Activated T-cell treated with anti-CD3 and anti-CD28 coated beads for 1 hour (primary cell): ENCODE measurements around the gene FBXO4.
"Not testable (repeated sequence)": the region's sequence is repeated elsewhere in the genome, so short reads cannot be mapped to it uniquely, and the experiment has no call there.

Experiments
- DNase-seq: peaks from one replicate; pipeline ENCODE4 v3.0.0-alpha.2; 2020; ENCODE audit warnings: low read depth

FBXO4 gene

DNA sequence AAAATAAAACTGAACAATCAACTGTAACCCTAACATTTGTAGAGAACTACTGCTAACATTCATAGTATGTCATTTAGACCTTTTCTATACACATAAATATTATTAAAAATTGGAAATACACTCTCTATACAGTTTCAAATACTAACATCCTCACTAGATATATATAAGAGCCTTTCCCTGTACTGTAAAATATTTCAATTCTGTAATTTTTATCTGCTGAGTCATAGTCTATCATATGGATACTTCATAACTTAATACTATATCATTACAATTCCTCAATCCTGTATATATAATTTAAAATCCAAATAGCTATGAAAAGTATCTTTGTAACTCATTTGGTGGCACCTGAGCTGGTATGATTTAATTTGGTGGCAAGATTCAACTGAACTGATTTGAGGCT lies 55.8 kb downstream of the FBXO4 start:
- DNase-seq, result no peak

DNA sequence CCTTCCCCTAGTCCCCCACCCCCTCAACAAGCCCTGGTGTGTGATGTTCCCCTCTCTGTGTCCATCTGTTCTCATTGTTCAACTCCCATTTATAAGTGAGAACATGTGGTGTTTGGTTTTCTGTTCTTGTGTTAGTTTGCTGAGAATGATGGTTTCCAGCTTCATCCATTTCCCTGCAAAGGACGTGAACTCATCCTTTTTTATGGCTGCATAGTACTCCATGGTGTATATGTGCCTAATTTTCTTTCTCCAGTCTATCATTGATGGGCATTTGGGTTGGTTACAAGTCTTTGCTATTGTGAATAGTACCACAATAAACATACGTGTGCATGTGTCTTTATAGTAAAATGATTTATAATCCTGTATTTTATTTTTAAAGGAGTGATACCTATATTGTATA lies 57.8 kb downstream of the FBXO4 start:
- not testable (repeated sequence) for DNase-seq

- DNase-seq, result no peak
Observed at GRCh38 chr5:41983284-41983683, 58.2 kb downstream of the FBXO4 start.

GRCh38 chr5:41985945-41986695 lies 61.0 kb downstream of the FBXO4 start:
- no peak for DNase-seq
